SU-DHL-6 (cell line): ENCODE data around the gene NLN.

Experiments used
- EZH2phosphoT487 ChIP-seq: fragments of 200-600 bp; sonication (generic), shearing (Covaris generic); conservative IDR thresholded peaks from 2 replicates; pipeline ENCODE4 v1.6.1; 2018; ENCODE audit warnings: mild to moderate bottlenecking, antibody characterized with exemption, low read length, moderate library complexity, mixed read lengths
- TF ChIP-seq, protein P1 (sequence below): fragments of 200-600 bp; sonication (generic); IDR thresholded peaks from one replicate; pipeline ENCODE4 v1.5.1; 2017; ENCODE audit warnings: antibody characterized with exemption, mild to moderate bottlenecking, low read length, moderate library complexity; ENCODE audit not compliant: insufficient read depth, poor library complexity, severe bottlenecking

DNA sequence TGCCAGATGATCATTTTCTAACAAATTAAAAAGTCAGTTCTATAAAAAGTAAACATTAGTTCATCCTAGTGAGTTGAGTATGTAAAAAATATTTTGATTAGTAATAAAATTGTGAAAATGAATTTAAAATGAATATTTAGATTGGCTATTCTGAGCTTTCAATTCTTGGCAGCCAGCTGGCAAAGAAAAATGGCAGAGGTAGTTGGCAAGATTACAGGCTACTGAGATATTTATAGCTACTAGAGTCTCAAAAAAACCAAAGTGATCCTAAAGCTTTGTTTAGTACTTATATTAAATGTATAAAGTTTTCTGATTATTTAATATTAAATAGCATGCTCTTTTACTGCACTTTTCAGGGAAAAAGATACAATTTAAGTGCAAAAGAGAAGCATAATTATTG lies 25.1 kb upstream of the NLN start:
- TF ChIP-seq, protein P1, sequence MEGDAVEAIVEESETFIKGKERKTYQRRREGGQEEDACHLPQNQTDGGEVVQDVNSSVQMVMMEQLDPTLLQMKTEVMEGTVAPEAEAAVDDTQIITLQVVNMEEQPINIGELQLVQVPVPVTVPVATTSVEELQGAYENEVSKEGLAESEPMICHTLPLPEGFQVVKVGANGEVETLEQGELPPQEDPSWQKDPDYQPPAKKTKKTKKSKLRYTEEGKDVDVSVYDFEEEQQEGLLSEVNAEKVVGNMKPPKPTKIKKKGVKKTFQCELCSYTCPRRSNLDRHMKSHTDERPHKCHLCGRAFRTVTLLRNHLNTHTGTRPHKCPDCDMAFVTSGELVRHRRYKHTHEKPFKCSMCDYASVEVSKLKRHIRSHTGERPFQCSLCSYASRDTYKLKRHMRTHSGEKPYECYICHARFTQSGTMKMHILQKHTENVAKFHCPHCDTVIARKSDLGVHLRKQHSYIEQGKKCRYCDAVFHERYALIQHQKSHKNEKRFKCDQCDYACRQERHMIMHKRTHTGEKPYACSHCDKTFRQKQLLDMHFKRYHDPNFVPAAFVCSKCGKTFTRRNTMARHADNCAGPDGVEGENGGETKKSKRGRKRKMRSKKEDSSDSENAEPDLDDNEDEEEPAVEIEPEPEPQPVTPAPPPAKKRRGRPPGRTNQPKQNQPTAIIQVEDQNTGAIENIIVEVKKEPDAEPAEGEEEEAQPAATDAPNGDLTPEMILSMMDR = no peak
- TF ChIP-seq EZH2phosphoT487 = no peak
